GOT3 (cell line): ENCODE measurements around the gene TLR9.

Source experiments
- DNase-seq: peaks from one replicate; lab custom pipeline; 2025; ENCODE audit warnings: mixed read lengths; lab: John Stamatoyannopoulos, UW

TLR9 gene

DNA sequence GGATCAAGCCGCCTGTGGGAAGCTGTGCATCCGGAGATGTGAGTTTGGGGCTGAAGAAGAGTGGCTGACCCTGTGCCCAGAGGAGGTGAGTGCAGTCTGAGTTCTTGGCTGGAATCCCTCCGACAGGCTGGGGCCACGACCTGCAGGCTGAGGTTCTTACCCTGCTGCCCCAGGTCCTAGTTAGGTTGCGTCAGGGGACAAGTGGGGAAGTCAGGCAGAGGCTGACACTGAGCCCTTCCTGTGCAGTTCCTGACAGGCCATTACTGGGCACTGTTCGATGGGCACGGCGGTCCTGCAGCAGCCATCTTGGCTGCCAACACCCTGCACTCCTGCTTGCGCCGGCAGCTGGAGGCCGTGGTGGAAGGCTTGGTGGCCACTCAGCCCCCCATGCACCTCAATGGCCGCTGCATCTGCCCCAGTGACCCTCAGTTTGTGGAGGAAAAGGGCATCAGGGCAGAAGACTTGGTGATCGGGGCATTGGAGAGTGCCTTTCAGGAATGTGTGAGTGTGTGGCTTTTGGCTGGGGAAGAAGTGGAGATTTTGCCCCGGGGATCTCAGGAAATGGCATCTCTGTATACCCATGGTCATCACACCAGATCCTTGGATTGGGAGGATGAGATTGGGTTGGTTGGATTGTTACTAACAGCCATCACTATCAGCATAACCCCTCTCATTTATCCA is 21.4 kb upstream of the TLR9 start:
- DNase-seq, result no peak

DNA sequence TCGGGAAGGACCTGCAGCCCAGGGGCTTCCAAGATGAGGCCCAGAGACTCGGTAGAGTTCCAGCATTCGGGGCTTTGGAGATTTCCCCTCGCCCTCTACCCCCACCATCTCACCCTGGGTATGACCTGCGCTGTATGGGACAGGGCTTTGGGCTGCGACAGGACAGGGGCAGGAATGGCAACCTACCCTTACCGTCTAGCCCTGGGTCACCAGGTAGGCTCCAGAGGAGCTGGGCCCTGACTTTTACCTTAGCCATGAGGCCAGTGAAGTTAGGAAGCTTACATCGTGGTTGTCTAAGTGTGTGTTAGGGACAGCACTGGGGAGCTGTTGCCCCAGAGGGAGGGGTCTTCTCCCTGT is 20.8 kb upstream of the TLR9 start:
- no peak for DNase-seq

DNA sequence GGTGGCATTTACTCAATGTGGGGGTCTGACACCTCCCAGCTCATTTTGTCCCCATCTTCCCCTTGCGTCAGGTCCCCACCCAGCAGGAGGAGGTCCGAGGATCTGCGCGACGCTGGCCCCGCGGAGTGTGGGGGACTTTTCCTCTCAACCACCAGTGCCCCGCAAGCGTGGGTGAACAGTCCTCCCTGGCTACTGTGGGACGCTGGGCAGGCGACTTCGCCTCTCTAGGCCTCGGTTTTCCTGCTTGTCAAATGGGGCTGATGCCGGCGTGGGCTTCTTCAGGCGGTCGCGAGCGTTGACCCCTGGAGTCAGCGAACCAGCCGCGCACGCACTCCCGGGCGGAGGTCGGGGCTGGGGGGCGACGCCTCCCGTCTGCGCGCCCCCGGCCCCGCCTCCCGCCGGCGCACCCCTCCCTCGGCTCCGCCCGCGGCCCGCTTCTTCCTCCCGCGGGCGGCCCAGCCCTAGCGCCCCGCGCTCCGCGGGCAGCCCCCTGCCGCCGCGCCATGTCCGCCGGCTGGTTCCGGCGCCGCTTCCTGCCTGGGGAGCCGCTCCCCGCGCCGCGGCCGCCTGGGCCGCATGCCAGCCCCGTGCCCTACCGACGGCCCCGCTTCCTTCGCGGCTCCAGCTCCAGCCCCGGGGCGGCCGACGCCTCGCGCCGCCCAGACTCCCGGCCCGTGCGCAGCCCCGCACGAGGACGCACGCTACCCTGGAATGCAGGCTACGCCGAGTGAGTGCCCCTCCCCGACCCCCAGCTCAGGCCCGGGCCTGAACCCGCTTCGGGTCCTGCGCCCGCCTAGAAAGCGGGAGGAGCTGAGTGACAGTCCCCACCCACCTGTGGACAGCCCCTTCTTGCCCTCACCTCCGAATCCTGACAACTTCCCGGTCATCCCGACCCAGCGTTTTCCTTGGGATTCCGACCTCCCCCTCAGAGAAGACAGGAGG is 20.1 kb upstream of the TLR9 start, which contains the start of gene PPM1M:
Gene PPM1M, plus strand, starts transcription at position 438 of the 942 bp plus-strand sequence. Its CDS starts 66 bp downstream, at position 504.
- DNase-seq, result no peak

DNA sequence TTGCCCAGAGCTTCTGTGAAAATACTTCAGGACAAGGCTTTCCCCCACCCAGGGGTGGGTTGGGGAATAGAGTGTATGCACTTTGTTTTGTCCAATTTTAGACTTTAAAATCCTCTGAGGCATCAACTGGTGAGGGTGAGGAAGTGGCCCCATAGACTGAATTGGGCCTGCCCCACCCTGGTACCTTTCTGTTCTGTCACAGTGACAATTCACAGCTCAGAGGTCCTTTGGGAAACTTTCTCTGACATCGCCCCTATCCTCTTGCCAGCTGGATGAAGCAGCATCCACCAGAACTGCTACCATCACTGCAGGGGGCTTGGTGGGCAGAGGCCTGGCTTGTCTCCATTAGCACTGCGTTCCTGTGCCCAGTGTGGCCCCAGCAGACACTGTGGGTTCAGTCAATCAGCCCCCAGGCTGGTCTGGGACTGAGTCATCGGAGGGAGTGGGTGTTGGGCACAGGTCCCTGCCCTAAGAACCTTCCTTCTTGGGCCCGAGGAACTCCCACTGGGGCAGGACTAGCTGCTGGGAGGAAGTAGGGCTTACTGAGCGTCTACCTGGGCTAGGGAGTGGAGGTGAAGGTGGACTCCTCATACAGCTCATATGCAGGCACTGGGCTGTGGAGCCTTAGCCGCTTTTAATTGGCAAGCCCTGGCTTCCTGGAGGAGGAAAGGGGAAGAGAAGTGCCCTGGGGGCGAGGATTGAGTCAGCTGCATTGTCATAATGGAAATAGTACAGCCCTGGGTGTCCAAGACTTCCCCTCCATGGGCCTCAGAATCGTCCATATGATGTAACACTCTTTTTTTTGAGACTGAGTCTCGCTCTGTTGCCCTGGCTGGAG is 18.6 kb upstream of the TLR9 start:
- DNase-seq, result peak; percentile 37

DNA sequence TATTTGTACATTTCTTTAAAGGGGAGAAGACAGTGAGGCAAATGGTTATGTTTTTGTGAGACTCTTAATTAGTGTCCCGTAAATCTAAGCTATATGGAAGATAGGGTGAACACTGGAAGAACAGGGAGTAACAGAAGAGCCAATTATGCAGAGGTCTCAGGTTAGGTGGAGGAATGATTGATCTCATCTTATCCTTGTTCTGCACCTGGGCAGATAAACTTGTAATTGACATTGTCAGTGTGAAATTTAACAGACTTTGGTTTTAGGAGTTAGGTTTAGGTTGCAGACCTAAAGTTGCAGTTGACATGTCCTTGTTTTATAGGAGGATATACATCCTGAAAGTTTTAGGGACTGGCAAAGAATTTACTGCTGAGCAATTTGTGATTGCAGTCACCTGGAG is 16.6 kb upstream of the TLR9 start:
- DNase-seq, result no peak

DNA sequence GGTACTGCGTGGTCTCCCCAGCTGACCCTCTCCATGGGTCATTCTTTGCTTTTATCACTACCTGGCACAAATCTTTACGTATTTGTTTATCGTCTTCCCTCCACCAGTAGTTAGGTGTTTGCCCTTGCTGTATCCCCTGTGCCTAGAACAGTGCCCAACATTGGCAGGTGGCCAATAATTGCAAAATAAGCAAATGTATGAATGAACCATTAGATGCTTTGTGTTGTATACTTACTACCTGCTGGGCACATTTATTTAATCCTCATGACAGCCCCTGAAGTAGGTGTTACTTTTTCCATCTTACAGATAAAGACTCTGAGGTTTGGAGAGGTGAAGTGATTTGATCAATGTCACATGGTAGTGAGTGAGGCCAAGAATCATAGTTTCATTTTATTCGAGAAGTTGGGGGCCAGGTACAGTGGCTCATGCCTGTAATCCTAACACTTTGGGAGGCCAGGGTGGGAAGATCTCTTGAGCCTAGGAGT is 15.5 kb upstream of the TLR9 start:
- no peak for DNase-seq

DNA sequence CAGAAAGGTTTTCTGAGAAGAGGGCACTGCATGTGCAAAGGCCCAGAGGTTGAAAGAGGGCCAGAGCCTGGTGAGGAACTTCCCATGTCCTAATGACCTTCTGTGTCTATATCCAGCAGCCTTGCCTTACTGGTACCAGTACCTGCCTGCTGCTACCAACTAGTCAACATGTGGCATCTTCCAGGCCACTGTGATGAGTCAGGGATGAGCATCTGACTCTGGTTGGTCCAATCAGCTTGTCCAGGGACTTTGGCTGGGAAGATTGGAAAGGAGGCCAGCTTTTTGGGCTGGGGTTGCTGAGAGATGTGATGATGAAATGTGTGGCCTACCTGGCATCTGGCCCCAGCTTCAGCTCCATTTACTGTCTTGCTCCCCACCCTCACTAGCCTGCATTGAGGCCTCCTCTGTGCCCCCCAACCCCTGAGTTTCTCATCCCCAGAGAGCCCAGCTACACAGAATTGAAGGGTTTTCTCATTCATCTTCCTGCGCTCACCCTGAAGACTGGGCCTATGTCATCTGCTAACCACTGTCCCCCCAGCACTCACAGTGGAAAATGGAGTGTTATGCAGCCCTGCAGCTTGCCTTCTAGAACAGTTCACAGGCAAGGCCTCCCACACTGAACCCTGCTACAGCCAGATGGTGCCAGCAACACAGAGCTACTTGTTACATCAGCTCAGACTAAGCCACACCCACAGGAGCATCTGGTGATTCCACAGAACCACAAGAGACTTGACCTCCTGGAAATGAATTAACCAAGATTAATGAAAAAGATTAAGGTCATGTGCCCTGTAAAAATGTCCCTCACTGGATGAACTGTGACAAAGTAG is 14.8 kb upstream of the TLR9 start:
- no peak for DNase-seq

DNA sequence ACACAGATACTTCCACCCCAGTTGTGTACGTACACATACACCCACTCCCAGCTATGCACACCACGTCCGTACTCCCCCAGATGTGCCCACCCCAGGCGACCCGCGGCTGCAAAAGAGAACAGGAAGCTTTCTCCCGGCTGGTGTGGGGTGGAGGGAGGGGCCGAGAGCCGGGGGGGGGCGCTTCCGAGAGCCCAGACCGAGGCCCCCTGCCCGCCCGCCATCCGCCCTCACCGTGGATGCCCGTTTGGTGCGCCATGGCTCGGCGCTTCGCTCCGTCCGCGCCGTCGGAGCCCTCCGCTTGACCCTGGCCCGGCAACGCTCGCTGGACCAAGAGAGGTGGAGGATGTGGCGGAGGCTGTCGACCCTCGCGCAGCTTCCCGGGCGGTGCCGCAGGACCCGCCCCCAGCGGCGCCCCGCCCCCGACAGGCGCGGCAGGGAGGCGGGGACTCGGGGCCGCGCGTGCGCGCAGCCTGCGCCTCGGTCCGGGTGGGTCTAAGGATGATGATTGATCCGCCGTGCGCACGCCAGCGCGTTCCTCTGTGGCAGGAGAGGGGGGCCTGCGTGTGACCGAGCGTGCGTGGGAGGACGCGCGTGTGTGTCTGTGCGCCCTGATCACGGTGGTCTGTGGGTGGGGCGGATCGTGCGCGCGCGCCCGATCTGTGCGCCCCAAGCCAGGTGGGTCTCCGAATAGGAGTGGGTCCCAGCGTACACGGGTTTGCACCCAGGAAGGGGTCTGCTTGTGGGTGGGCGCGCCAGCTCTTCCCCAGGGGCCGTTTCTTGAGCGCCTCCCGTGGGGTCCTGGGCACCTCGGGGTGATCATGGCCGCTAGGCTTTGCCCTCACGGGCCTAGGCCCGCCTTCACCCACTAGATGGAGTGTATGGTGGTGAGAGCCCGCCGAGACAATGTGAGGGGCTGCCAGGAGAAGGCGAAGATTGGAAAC is 13.6 kb upstream of the TLR9 start, which contains the start of gene TWF2:
Gene TWF2, minus strand, starts transcription at position 398 of the 941 bp plus-strand sequence. Its CDS starts 142 bp downstream, at position 256.
- peak; percentile 46 for DNase-seq

DNA sequence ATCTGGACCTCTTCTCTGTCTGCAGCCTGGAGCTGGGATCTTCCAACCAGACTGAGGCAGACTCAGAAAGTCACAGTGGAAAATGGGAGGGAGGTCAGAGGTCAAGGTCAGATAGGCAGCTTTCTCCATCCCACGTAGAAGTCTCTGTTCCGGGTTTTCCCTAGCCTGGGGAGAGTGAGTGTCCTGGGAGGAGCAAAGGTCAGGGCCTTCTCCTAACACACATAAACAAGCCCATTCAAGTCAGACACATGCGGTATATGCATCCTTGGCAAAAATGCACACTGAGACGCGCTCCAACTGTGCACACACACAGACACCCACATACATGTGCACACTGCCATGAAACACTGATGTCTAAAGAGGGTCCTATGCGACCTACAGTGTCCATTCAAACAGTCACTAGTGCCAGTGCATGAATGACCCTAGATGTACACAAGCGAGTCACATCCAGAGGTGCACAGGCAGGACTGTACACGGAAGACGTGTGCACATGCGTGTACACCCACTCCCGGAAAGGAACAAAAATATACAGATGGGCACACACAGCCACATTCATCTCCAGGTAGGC is 12.8 kb upstream of the TLR9 start:
- no peak for DNase-seq

DNA sequence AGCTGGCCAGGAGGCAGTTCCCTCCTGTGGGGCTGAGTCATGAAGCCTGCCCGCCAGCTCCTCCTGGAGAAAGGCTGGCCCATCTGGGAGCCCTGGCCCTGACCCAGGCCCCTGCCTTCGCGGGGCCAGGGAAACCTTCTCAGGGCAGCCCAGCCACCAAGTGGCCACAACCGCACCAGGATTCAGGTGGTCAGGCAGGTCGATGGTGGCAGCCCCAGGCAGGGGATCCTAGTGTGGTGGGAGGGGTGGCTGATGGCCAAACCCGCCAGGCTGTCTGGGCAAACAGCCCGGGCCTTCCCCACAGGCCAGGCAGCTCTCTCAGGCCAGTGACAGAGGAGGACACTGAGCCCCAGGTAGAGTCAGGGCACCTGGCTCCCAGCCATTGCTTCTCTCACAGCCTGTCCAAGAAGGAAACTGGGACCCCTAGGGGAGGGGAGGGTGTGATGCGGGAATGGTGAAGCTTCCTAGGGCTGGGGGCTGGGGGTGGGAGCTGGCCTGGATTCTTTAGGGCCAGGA is 12.3 kb upstream of the TLR9 start:
- DNase-seq, result no peak

DNA sequence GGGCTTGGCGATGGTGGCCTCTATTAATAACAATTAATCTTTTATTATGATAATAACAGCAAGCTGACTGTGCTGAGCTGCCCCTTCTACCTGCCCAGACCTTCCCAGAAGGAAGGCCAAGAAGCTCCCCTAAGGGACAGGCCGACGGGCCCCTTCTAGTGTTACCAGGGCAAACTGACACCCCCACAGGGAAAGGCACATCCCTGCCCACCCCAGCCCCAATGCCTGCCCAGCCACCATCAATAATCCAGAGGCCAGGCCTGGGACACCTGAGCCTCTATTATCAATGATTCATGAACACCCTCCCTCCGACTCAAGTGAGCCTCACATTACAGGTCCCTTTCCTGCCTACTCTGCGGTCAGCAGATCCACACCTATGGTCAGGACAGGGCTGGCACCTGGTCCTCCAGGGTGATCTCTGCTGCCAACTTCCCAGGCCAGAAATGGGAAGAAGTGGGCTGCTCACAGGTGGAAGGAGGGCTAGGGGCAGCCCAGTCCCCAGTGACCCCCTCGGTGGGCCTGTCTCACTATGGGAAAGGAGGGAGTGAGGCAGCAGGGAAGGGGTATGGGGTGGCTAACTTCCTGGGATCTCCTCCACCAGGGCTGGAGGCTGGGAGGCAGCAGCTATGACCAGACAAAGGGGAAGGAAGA is 11.7 kb upstream of the TLR9 start:
- DNase-seq, result no peak

DNA sequence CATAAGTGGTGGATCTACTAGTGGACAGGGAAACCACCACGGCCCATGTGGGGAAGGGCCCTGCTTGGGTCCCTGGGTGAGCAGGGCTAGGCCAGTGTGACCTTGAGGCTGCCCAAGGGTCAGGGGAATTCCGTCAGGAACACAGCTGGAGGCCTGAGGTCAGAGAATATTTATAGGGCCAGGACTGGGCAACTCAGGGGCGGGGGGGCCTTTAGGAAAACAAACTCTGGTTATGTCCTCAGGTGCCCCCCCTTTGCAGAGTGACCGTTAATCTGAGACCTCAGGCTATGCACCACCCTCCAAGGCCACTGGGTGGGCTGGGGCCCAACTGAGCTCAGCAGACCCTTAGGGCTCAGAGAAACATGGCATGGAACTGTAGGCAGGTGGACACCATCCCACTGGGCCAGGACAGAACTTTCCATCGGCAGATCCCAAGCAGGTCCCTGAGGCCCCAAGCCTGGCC is 11.0 kb upstream of the TLR9 start:
- no peak for DNase-seq

DNA sequence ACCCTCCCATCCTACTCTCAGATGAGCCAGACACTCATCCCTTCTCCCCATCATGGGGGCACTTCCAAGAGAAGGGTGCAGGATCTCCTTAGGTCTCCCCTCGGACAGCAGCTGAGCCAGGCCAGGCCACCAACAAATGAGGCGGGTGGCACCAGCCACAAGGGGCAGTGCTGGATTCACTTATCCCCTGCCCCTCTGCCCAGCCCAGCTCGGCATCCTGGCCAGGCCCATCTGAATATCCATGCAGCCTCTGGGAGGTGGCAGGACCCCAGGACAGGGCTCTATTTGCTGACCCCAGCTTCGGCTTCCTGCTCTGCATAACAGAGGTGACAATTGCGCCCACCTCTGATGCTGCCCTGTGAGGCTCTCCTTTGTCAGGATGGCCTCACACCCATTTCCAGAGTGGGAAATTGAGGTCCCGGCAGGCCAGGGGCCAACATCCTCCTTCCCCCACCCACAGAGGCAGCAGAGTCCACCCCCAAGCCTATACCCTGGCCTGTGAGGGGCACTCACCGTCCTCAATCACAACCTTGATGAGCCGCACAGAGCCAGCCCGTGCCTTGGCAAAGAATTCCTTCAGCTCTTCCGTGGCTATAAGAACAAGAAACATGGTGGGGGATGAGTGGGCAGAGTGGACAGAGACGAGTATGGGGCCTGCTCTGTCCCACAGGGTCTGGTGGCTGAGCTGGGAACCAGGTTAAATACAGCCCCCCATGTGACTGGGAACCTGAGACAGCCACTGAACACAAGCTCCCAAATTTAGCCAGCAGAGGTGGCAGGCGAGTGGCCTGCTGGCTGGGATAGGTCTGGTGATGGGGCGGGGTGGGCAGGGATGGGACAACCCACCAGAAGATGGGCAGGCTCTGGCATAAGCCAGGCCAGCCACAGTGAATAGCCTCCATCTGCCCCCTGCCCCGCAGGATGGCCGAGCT is 9.3 kb upstream of the TLR9 start:
- DNase-seq, result no peak

DNA sequence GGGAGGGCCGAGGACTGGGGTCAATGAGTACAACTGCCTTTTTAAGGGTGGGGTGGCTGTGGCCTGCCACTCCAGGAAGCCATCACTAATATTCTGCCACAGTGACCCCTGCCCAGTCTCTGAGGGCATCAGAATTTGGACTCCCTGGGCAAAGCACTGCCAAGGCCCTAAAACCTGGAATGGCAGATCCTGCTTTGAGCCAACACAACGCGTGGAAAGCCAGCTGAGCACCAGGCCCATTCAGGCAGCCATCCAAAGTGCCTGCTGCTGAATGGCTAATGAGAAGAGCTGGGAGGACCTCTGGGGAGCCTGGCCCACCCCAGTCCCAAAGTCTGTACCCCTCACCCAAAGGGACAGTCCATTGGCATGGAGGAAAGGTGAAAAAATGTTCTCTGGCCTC is 8.5 kb upstream of the TLR9 start:
- DNase-seq, result no peak

DNA sequence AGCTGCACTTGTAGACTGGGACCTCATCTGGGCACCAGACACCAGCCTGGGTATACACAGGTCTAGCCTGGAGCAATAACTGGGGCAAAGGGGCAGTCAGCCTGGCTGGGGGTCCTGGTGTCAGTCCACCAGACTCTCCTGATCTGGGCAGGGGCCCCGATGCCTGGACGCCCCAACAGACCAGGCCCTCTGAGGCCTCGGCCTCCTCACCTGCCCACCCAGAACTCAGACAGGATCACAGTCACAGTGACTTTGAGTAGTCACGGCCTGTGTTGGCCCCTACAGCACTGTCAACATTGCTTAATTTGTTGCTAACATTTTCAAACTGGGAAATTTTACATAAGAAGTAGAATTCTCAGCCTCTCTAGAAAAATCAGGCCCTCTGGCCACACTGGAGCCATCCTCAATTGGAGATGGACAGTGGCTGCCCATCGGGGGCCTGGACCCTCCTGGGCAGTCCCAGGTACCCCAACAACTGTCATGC is 7.7 kb upstream of the TLR9 start:
- no peak for DNase-seq

DNA sequence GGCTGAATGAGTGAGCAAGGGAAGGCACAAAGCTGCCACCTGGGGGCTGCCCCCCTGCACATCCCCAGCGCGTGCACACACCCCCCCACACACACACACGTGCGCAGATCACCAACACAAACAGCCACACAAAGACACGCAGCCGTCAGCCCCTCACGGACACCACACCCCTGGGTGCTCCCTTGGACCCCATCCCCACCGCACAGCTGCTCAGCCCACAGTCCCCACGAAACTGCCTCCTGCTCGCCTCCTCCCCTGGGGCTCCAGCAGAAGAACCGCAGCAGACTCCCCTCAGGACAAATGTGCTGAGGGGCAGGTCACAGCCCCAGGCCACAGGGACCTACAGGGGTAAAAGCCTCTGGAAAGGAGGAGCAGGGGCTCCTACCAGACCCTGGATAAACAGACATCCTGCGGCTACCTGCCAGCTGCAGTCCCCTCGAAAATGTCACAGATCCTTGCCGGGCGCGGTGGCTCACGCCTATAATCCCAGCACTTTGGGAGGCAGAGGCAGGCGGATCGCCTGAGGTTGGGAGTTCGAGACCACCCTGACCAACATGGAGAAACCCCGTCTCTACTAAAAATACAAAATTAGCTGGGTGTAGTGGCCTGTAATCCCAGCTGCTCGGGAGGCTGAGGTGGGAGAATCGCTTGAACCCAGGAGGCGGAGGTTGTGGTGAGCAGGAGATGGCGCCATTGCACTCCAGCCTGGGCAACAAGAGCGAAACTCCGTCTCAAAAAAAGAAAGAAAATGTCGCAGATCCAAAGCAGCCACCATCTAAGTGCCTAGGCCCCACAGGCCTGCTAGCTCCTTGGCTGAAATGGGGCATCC is 7.0 kb upstream of the TLR9 start:
- no peak for DNase-seq
